Large intestine (tissue), 3 donors: ENCODE measurements around the gene NFYB. TPM values are rescaled to one million over a fixed set of nuclear protein-coding genes. Genes with fewer than 3 reads are reported as not detected.

ENCODE experiments used
- DNase-seq, 2 donors: peaks; one replicate each; pipeline versions ENCODE4 v3.0.0 to v3.0.0-alpha.2; 2013
- H3K27ac ChIP-seq: one replicate; pipeline ENCODE4 v1.5.1; 2013; ENCODE audit warnings: low read length
- H3K27me3 ChIP-seq: 2 replicates; pipeline ENCODE4 v1.6.1; 2013; ENCODE audit warnings: low read length; ENCODE audit not compliant: control insufficient read depth, insufficient read depth
- H3K36me3 ChIP-seq: 2 replicates; pipeline ENCODE4 v1.6.1; 2013; ENCODE audit warnings: low read length; ENCODE audit not compliant: control insufficient read depth, insufficient read depth
- H3K4me1 ChIP-seq: one replicate; pipeline ENCODE4 v1.6.1; 2013; ENCODE audit warnings: low read length; ENCODE audit not compliant: control insufficient read depth, insufficient read depth
- H3K4me3 ChIP-seq: one replicate; pipeline ENCODE4 v1.5.1; 2013; ENCODE audit warnings: low read length
- H3K9me3 ChIP-seq: one replicate; pipeline ENCODE4 v1.6.1; 2013; ENCODE audit warnings: mild to moderate bottlenecking, low read depth, low read length, moderate library complexity; ENCODE audit not compliant: control insufficient read depth
- WGBS: methylation state at CpG from one replicate; pipeline ENCODE4 v1.1.5; 2013; ENCODE audit warnings: low lambda C conversion rate; ENCODE audit not compliant: insufficient coverage; 5-methylcytosine and 5-hydroxymethylcytosine counted together
- polyA plus RNA-seq: library from polyadenylated mRNA; unstranded; fragments of 120-200 nt; gene quantifications from one replicate; pipeline ENCODE4 v1.2.1, GENCODE V29; 2013

The NFYB gene
- polyA plus RNA-seq, 1 donor, result 38.7 TPM

GRCh38 chr12:104091136-104091535 is 46.9 kb downstream of the NFYB start:
- H3K27me3 ChIP-seq, result no peaks in the 10 kb centered on the region
- H3K9me3 ChIP-seq, result no peaks in the 10 kb centered on the region
- 100% methylated on average over 1 of the region's 4 CpGs for WGBS
- DNase-seq, result no peak
- H3K36me3 ChIP-seq, result peaks cover 37% of the 10 kb centered on the region
- H3K4me1 ChIP-seq, result no peaks in the 10 kb centered on the region
- no peak overlapping the region for H3K27ac ChIP-seq
- no peak overlapping the region for H3K4me3 ChIP-seq

GRCh38 chr12:104090685-104091084 is 47.3 kb downstream of the NFYB start:
- H3K4me3 ChIP-seq, result no peak overlapping the region
- 100% methylated on average over 1 of the region's 1 CpG for WGBS
- no peaks in the 10 kb centered on the region for H3K27me3 ChIP-seq
- no peaks in the 10 kb centered on the region for H3K9me3 ChIP-seq
- peaks cover 37% of the 10 kb centered on the region for H3K36me3 ChIP-seq
- H3K4me1 ChIP-seq, result no peaks in the 10 kb centered on the region
- no peak overlapping the region for H3K27ac ChIP-seq
- DNase-seq, result no peak

DNA sequence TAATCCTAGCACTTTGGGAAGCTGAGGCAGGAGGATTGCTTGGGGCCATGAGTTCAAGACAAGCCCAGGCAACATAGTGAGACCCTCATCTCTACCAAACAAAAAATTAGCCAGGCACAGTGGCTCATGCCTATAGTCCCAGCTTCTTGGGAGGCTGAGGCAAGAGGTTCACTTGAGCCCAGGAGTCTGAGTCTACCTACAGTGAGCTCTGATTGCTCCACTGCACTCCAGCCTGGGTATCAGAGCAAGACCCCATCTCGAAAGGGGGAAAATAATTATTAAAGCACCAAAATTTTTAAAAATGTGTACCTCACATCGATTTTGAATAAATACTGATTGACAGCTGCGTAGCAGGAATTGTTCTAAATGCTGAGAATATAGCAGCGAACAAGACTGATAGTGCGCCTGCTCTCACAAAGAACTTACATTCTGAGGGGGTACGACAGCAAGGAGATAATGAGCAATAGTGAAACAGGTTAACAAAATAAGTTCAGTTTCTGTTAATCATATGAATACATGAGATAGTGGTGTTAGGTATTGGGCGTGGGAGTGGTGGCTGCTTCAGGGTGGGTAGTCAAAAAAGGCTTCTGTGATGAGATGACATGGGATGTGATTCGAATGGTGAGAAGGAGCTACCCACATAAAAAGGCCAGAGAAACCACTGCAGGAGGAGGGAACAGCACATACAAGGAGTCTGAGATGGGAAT is 54.1 kb downstream of the NFYB start:
- WGBS, result 97% methylated on average over 4 of the region's 8 CpGs
- H3K27me3 ChIP-seq, result no peaks in the 10 kb centered on the region
- H3K36me3 ChIP-seq, result peaks cover 44% of the 10 kb centered on the region
- no peaks in the 10 kb centered on the region for H3K4me1 ChIP-seq
- H3K27ac ChIP-seq, result no peak overlapping the region
- DNase-seq, result no peak
- H3K9me3 ChIP-seq, result no peaks in the 10 kb centered on the region
- H3K4me3 ChIP-seq, result no peak overlapping the region

GRCh38 chr12:104080764-104081163 is 57.2 kb downstream of the NFYB start:
- no CpG with 5 or more reads among the region's 1 CpG for WGBS
- H3K4me3 ChIP-seq, result no peak overlapping the region
- peaks cover 30% of the 10 kb centered on the region for H3K36me3 ChIP-seq
- no peaks in the 10 kb centered on the region for H3K27me3 ChIP-seq
- no peak for DNase-seq
- no peak overlapping the region for H3K27ac ChIP-seq
- H3K4me1 ChIP-seq, result no peaks in the 10 kb centered on the region
- H3K9me3 ChIP-seq, result no peaks in the 10 kb centered on the region

DNA sequence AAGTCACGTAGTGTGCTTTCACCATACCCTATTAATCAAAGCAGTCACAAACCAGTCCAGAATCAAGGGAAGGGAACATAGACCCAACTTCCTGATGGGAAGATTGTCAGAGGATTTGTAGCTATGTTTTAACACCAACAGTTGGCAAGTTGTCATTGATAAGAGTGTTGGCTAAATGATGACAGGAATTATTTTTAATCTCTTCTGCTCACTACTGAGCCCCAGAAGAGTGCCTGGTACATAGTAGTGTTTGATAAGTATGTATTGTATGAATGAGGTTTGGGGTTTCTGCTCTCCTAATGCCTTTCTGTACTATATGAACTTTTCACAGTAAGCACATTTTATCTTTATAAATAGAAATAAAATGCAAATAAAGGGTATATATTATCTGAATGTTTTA is 59.0 kb downstream of the NFYB start:
- no peak for DNase-seq
- no CpG with 5 or more reads among the region's 1 CpG for WGBS
- no peaks in the 10 kb centered on the region for H3K27me3 ChIP-seq
- H3K36me3 ChIP-seq, result peaks cover 31% of the 10 kb centered on the region
- no peaks in the 10 kb centered on the region for H3K4me1 ChIP-seq
- H3K4me3 ChIP-seq, result no peak overlapping the region
- no peaks in the 10 kb centered on the region for H3K9me3 ChIP-seq
- no peak overlapping the region for H3K27ac ChIP-seq

GRCh38 chr12:104073699-104074098 is 64.3 kb downstream of the NFYB start:
- 100% methylated on average over 1 of the region's 1 CpG for WGBS
- no peak overlapping the region for H3K4me3 ChIP-seq

DNA sequence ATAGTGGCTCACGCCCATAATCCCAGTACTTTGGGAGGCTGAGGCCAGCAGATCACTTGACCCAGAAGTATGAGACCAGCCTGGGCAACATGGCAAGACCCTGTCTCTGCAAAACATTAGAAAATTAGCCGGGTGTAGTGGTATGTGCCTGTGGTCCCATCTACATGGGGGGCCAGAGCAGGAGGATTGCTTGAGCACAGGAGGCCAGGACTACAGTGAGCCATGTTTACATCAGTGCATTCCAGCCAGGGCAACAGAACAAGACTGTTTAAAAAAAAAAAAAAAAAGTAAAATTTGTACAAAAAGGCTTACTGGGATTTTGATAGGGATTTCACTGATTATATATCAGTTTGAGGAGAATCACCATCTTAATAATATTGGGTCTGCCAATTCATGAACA is 65.9 kb downstream of the NFYB start:
- DNase-seq, result no peak
- Histone ChIP-seq H3K27me3 (no peaks in the 10 kb centered on the region), H3K36me3 (peaks cover 17% of the 10 kb centered on the region), H3K27ac (no peak overlapping the region), H3K4me1 (no peaks in the 10 kb centered on the region), H3K9me3 (no peaks in the 10 kb centered on the region), H3K4me3 (no peak overlapping the region)
- WGBS, result no CpG with 5 or more reads among the region's 2 CpGs

More at GRCh38 chr12:104073699-104074098, 64.3 kb downstream of the NFYB start:
- Histone ChIP-seq H3K27ac (no peak overlapping the region), H3K36me3 (peaks cover 14% of the 10 kb centered on the region), H3K27me3 (no peaks in the 10 kb centered on the region), H3K4me1 (no peaks in the 10 kb centered on the region), H3K9me3 (no peaks in the 10 kb centered on the region)
- DNase-seq, result no peak

Other genes starting within 250 kb of the NFYB start
- gene HSP90B1, start 207.8 kb downstream of the NFYB start, polyA plus RNA-seq, result 810 TPM
- 44.8 TPM for gene TDG, start 172.3 kb downstream of the NFYB start, polyA plus RNA-seq
- gene GLT8D2, start 88.0 kb downstream of the NFYB start, polyA plus RNA-seq, result 15.2 TPM
- gene HCFC2, start 73.7 kb downstream of the NFYB start, polyA plus RNA-seq, result 12.2 TPM
- 32.7 TPM for gene TXNRD1, start 77.6 kb upstream of the NFYB start, polyA plus RNA-seq
- 2.4 TPM for gene EID3, start 165.5 kb upstream of the NFYB start, polyA plus RNA-seq